K562 (cell line): ENCODE results near the gene BSPRY. TPM values are rescaled to one million over a fixed set of nuclear protein-coding genes. Genes with fewer than 3 reads are reported as not detected.

ENCODE experiments used
- BMI1 ChIP-seq: fragments of 150-350 bp; IDR thresholded peaks from 2 replicates; pipeline ENCODE4 v1.6.1; 2014; ENCODE audit warnings: low read length
- CBFB ChIP-seq: sonication (generic); formaldehyde crosslinking; IDR thresholded peaks from 2 replicates; pipeline ENCODE4 v1.4.0; 2020; ENCODE audit warnings: mild to moderate bottlenecking, missing genetic modification reagents
- CXXC5 ChIP-seq: fragments of 250-450 bp; sonication (Bioruptor Pico); IDR thresholded peaks from 2 replicates; pipeline ENCODE4 v1.8.0; 2022; ENCODE audit warnings: inconsistent platforms, mild to moderate bottlenecking, moderate library complexity
- ETV5 ChIP-seq: sonication (generic); formaldehyde crosslinking; IDR thresholded peaks from 2 replicates; pipeline ENCODE4 v1.4.0; 2020; ENCODE audit warnings: low read depth, mild to moderate bottlenecking, missing genetic modification reagents
- HDAC2 ChIP-seq: fragments of 450-650 bp; IDR thresholded peaks from 2 replicates; pipeline ENCODE4 v1.6.1; 2016; ENCODE audit warnings: mild to moderate bottlenecking
- LCOR ChIP-seq: sonication (generic); formaldehyde crosslinking; IDR thresholded peaks from 2 replicates; pipeline ENCODE4 v1.8.0; 2022; ENCODE audit warnings: mild to moderate bottlenecking, missing genetic modification reagents
- NCOA1 ChIP-seq: fragments of 450-650 bp; IDR thresholded peaks from 2 replicates; pipeline ENCODE4 v1.6.1; 2016; ENCODE audit warnings: low read depth
- RAD51 ChIP-seq: fragments of 450-650 bp; IDR thresholded peaks from 2 replicates; pipeline ENCODE4 v1.7.1; 2016; ENCODE audit warnings: low read depth, mild to moderate bottlenecking, borderline replicate concordance
- SRSF1 ChIP-seq: fragments of 200-400 bp; formaldehyde crosslinking; IDR thresholded peaks from 2 replicates; pipeline ENCODE4 v1.6.1; 2017; ENCODE audit warnings: mild to moderate bottlenecking, low read depth, low read length, moderate library complexity
- polyA plus RNA-seq, 8 experiments: library from polyadenylated mRNA; depleted of rRNA in 4 of 8; stranded (reverse) in 5 of 8; unstranded in 3 of 8; fragments of >200 nt; fragmentation: Nextera tagmentation in 2 of 8; fragmentation: Illumina TruSeq in 1 of 8; extraction: Ambion mirVana in 2 of 8; extraction: Trizol in 1 of 8; gene quantifications; 2 replicates each; pipeline versions ENCODE4 v1.2.1 to v1.2.3, GENCODE V29; 2011 to 2014; ENCODE audit warnings: inconsistent platforms in 1 of 8, missing spikeins in 1 of 8
- total RNA-seq, 7 experiments: library from RNA; depleted of rRNA in 6 of 7; stranded (reverse); fragments of >200 nt in 6 of 7; fragmentation: Illumina TruSeq in 2 of 7; extraction: Trizol in 2 of 7; gene quantifications; 2 replicates each; pipeline versions ENCODE4 v1.2.1 to v1.2.3, GENCODE V29; 2011 to 2021; ENCODE audit warnings: low replicate concordance in 1 of 7
- TF ChIP-seq, protein P1 (sequence below), 2 experiments: fragments of 450-650 bp; IDR thresholded peaks; 2 replicates each; pipeline ENCODE4 v1.6.1; 2016; ENCODE audit warnings: mild to moderate bottlenecking in 2 of 2, borderline replicate concordance in 1 of 2, low read depth in 1 of 2, moderate library complexity in 1 of 2
- TF ChIP-seq, protein P2 (sequence below): sonication (generic); formaldehyde crosslinking; IDR thresholded peaks from 2 replicates; pipeline ENCODE4 v1.8.0; 2023; ENCODE audit warnings: missing genetic modification reagents, mild to moderate bottlenecking, borderline replicate concordance

Gene BSPRY
- total and polyA plus RNA-seq, 9 of the 15 experiments (the other 6 are each of a cell fraction or from before 2014, with no cell fraction given): 0.07 to 0.67 (median 0.18) TPM

DNA sequence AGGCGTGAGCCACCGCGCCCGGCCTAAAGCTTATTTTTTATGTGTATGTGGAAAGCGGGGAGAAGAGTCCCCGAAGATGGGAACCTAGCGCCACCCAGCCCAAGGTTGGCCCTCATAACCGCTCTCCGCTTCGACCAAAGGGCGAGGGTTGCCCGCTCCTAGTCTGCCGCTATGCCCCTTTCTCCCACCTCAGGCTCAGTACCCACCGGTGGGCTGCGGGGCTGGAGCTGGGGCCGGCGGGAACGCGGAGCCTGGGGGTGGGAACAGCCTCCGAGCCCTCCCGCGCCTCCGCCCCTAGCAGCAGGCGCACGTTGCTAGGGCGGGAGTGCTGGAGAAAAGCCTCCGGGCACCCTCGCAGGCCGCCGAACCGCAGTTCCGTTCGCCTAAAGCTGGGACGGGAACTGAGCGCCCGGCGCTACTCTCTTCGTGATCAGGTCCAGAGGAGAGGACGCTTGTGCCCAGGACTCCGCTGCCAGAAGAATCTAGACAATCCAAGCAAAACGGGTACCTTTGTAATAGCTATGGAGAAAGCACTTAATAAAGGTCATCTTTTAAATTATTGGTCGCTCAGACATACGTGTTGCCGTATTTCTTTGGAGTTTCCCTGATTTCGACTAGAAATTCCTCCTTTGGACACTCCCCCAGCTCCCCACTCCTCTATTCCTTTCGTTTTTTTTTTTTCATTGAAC lies 9.2 kb upstream of the BSPRY start, which contains the start of gene WDR31 (continued):
- TF ChIP-seq, protein P1, sequence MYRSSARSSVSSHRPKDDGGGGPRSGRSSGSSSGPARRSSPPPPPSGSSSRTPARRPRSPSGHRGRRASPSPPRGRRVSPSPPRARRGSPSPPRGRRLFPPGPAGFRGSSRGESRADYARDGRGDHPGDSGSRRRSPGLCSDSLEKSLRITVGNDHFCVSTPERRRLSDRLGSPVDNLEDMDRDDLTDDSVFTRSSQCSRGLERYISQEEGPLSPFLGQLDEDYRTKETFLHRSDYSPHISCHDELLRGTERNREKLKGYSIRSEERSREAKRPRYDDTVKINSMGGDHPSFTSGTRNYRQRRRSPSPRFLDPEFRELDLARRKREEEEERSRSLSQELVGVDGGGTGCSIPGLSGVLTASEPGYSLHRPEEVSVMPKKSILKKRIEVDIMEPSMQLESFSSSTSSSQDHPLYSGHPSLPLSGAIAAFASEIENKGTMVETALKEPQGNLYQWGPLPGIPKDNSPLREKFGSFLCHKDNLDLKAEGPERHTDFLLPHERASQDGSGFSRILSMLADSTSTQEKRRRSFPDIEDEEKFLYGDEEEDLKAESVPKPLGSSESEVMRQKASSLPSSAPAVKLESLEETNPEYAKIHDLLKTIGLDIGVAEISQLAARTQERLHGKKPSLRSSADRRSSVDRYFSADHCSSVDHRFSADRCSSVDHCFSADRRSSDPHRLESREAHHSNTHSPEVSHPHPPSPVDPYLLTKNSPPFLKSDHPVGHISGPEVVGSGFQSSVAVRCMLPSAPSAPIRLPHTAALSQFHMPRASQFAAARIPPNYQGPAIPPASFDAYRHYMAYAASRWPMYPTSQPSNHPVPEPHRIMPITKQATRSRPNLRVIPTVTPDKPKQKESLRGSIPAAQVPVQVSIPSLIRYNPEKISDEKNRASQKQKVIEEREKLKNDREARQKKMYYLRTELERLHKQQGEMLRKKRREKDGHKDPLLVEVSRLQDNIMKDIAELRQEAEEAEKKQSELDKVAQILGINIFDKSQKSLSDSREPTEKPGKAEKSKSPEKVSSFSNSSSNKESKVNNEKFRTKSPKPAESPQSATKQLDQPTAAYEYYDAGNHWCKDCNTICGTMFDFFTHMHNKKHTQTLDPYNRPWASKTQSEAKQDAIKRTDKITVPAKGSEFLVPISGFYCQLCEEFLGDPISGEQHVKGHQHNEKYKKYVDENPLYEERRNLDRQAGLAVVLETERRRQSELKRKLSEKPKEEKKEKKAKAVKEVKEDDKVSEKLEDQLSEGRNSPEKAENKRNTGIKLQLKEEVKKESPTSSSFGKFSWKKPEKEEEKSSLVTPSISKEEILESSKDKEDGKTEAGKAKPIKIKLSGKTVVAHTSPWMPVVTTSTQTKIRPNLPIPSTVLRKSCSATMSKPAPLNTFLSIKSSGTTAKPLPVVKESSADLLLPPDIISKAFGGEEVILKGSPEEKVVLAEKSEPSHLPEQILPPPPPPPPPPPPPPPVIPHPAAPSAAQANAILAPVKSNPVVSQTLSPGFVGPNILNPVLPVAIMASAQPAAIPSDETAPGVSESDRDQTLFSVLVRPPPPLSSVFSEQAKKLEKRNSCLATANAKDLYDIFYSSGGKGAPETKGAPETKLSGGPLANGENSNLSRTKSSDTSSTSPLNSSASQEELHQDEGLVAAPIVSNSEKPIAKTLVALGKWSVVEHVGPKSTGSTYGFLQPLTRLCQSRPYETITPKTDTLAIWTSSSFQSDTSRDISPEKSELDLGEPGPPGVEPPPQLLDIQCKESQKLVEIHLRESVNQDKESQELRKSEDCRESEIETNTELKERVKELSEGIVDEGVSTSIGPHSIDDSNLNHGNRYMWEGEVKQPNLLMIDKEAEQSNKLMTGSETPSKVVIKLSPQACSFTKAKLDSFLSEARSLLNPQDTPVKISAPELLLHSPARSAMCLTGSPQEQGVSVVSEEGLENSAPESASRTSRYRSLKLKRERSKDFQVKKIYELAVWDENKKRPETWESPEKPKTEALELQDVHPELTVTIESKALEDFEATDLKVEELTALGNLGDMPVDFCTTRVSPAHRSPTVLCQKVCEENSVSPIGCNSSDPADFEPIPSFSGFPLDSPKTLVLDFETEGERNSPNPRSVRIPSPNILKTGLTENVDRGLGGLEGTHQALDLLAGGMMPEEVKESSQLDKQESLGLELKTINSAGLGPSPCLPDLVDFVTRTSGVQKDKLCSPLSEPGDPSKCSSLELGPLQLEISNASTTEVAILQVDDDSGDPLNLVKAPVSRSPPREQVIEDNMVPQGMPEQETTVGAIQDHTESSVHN (IDR thresholded peaks at IDR 0.05; ENCODE audit: borderline replicate concordance in 1 of 2, low read depth in 1 of 2): no peak
- TF ChIP-seq SRSF1: no peak
- TF ChIP-seq CXXC5 (CRISPR knock-in tag): peak; percentile 94
- peak; percentile 69 for TF ChIP-seq HDAC2
- TF ChIP-seq, protein P2, sequence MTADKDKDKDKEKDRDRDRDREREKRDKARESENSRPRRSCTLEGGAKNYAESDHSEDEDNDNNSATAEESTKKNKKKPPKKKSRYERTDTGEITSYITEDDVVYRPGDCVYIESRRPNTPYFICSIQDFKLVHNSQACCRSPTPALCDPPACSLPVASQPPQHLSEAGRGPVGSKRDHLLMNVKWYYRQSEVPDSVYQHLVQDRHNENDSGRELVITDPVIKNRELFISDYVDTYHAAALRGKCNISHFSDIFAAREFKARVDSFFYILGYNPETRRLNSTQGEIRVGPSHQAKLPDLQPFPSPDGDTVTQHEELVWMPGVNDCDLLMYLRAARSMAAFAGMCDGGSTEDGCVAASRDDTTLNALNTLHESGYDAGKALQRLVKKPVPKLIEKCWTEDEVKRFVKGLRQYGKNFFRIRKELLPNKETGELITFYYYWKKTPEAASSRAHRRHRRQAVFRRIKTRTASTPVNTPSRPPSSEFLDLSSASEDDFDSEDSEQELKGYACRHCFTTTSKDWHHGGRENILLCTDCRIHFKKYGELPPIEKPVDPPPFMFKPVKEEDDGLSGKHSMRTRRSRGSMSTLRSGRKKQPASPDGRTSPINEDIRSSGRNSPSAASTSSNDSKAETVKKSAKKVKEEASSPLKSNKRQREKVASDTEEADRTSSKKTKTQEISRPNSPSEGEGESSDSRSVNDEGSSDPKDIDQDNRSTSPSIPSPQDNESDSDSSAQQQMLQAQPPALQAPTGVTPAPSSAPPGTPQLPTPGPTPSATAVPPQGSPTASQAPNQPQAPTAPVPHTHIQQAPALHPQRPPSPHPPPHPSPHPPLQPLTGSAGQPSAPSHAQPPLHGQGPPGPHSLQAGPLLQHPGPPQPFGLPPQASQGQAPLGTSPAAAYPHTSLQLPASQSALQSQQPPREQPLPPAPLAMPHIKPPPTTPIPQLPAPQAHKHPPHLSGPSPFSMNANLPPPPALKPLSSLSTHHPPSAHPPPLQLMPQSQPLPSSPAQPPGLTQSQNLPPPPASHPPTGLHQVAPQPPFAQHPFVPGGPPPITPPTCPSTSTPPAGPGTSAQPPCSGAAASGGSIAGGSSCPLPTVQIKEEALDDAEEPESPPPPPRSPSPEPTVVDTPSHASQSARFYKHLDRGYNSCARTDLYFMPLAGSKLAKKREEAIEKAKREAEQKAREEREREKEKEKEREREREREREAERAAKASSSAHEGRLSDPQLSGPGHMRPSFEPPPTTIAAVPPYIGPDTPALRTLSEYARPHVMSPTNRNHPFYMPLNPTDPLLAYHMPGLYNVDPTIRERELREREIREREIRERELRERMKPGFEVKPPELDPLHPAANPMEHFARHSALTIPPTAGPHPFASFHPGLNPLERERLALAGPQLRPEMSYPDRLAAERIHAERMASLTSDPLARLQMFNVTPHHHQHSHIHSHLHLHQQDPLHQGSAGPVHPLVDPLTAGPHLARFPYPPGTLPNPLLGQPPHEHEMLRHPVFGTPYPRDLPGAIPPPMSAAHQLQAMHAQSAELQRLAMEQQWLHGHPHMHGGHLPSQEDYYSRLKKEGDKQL (CRISPR knock-in tag): no peak
- no peak for TF ChIP-seq CBFB (CRISPR knock-in tag)
- TF ChIP-seq RAD51: peak; percentile 11; the same call in 1 of the 2 replicates
- peak; percentile 58; the same call in 1 of the 2 replicates for TF ChIP-seq LCOR (CRISPR knock-in tag)
- peak; percentile 85 for TF ChIP-seq BMI1
- peak; percentile 67; the same call in 1 of the 2 replicates for TF ChIP-seq ETV5 (CRISPR knock-in tag)
- TF ChIP-seq NCOA1: peak; percentile 97
